ENCODE results near the gene PCBP4.
"Not testable (repeated sequence)": the region's sequence is repeated elsewhere in the genome, so short reads cannot be mapped to it uniquely, and the experiment has no call there.

The PCBP4 gene

GRCh38 chr3:51929420-51930003, 37.7 kb downstream of the PCBP4 start:
- Mint-ChIP-seq H3K9me3 (no peaks in the 10 kb centered on the region), H3K4me3 (no peak overlapping the region), H3K4me1 (no peaks in the 10 kb centered on the region), H3K27me3 (no peaks in the 10 kb centered on the region), H3K27ac (no peak overlapping the region), H3K36me3 (peaks cover 15% of the 10 kb centered on the region)
- no peak for ATAC-seq (ENCODE audit: low read depth)
- DNase-seq (ENCODE audit: low spot score in 2 of 2): no peak

GRCh38 chr3:51928981-51929380, 38.3 kb downstream of the PCBP4 start:
- H3K27me3 Mint-ChIP-seq; H3K4me1 Mint-ChIP-seq; H3K4me3 Mint-ChIP-seq; ATAC-seq (ENCODE audit: low read depth); H3K27ac Mint-ChIP-seq; DNase-seq (ENCODE audit: low spot score in 2 of 2); H3K9me3 Mint-ChIP-seq: not testable (repeated sequence)
- H3K36me3 Mint-ChIP-seq: peaks cover 13% of the 10 kb centered on the region

GRCh38 chr3:51928438-51928837, 38.8 kb downstream of the PCBP4 start:
- ATAC-seq (ENCODE audit: low read depth) (no peak), DNase-seq (ENCODE audit: low spot score in 2 of 2) (no peak)
- no peaks in the 10 kb centered on the region for H3K4me1 Mint-ChIP-seq
- H3K27ac Mint-ChIP-seq: no peak overlapping the region
- no peaks in the 10 kb centered on the region for H3K9me3 Mint-ChIP-seq
- peaks cover 9% of the 10 kb centered on the region for H3K36me3 Mint-ChIP-seq
- H3K4me3 Mint-ChIP-seq: no peak overlapping the region
- no peaks in the 10 kb centered on the region for H3K27me3 Mint-ChIP-seq

GRCh38 chr3:51927061-51927977, 39.9 kb downstream of the PCBP4 start:
- peaks cover under 1% of the 10 kb centered on the region for H3K27me3 Mint-ChIP-seq
- ATAC-seq (ENCODE audit: low read depth) (no peak), DNase-seq (ENCODE audit: low spot score in 2 of 2) (no peak)
- no peaks in the 10 kb centered on the region for H3K9me3 Mint-ChIP-seq
- no peak overlapping the region for H3K27ac Mint-ChIP-seq
- no peaks in the 10 kb centered on the region for H3K4me1 Mint-ChIP-seq
- H3K4me3 Mint-ChIP-seq: no peak overlapping the region
- peaks cover 2% of the 10 kb centered on the region for H3K36me3 Mint-ChIP-seq

GRCh38 chr3:51921081-51921578, 46.1 kb downstream of the PCBP4 start:
- H3K4me3 Mint-ChIP-seq: no peak overlapping the region
- ATAC-seq (ENCODE audit: low read depth): no peak
- H3K36me3 Mint-ChIP-seq: no peaks in the 10 kb centered on the region

GRCh38 chr3:51916418-51916817, 50.8 kb downstream of the PCBP4 start:
- no peak overlapping the region for H3K4me3 Mint-ChIP-seq
- peaks cover 5% of the 10 kb centered on the region for H3K27me3 Mint-ChIP-seq
- no peak overlapping the region for H3K27ac Mint-ChIP-seq
- H3K9me3 Mint-ChIP-seq: no peaks in the 10 kb centered on the region
- H3K4me1 Mint-ChIP-seq: no peaks in the 10 kb centered on the region
- H3K36me3 Mint-ChIP-seq: no peaks in the 10 kb centered on the region
- no peak for DNase-seq (ENCODE audit: low spot score in 2 of 2)
- no peak for ATAC-seq (ENCODE audit: low read depth)

More at GRCh38 chr3:51921081-51921578, 46.1 kb downstream of the PCBP4 start:
- no peak for DNase-seq (ENCODE audit: low spot score in 2 of 2)
- H3K4me1 Mint-ChIP-seq: no peaks in the 10 kb centered on the region
- H3K27me3 Mint-ChIP-seq: peaks cover 10% of the 10 kb centered on the region
- H3K27ac Mint-ChIP-seq: no peak overlapping the region
- no peaks in the 10 kb centered on the region for H3K9me3 Mint-ChIP-seq

- Mint-ChIP-seq H3K27me3 (peaks cover 24% of the 10 kb centered on the region), H3K36me3 (peaks cover 17% of the 10 kb centered on the region), H3K9me3 (peaks cover 14% of the 10 kb centered on the region), H3K4me3 (no peak overlapping the region), H3K27ac (no peak overlapping the region), H3K4me1 (no peaks in the 10 kb centered on the region)
- ATAC-seq (ENCODE audit: low read depth) (no peak), DNase-seq (ENCODE audit: low spot score in 2 of 2) (no peak)
These were observed 59.2 kb downstream of the PCBP4 start for GRCh38 chr3:51908026-51908425.
